Breast epithelium (tissue), 4 donors: ENCODE measurements around the gene KDF1. TPM values are rescaled to one million over a fixed set of nuclear protein-coding genes. Genes with fewer than 3 reads are reported as not detected.
A peak's percentile ranks its signal among the peaks of the same experiment; 100 is the strongest.

ENCODE experiments used
- DNase-seq, 2 donors: peaks; one replicate each; pipeline ENCODE4 v3.0.0-alpha.2; 2019; ENCODE audit warnings: low spot score in 2 of 2
- H3K27ac ChIP-seq, 2 donors: fragments of 200-600 bp; sonication (generic) in 1 of 2; one replicate each; pipeline ENCODE4 v1.5.1; 2016 to 2019; ENCODE audit warnings: mild to moderate bottlenecking in 1 of 2
- H3K27me3 ChIP-seq, 2 donors: fragments of 200-600 bp; sonication (generic) in 1 of 2; one replicate each; pipeline versions ENCODE4 v1.5.1 to v1.6.0; 2017 to 2019; ENCODE audit warnings: control low read depth in 1 of 2, mild to moderate bottlenecking in 1 of 2
- H3K36me3 ChIP-seq: fragments of 200-600 bp; one replicate; pipeline ENCODE4 v1.5.1; 2019
- H3K4me1 ChIP-seq, 2 donors: fragments of 200-600 bp; sonication (generic); one replicate each; pipeline ENCODE4 v1.5.1; 2016 to 2019; ENCODE audit warnings: control low read depth in 1 of 2
- H3K4me3 ChIP-seq, 3 donors: fragments of 200-600 bp; sonication (generic); 1 replicate in 2 of 3; 2 replicates in 1 of 3; pipeline ENCODE4 v1.5.1; 2016 to 2019; ENCODE audit warnings: mild to moderate bottlenecking in 3 of 3, moderate library complexity in 2 of 3
- H3K9me3 ChIP-seq, 2 donors: fragments of 200-600 bp; sonication (generic) in 1 of 2; one replicate each; pipeline ENCODE4 v1.5.1; 2016 to 2019; ENCODE audit warnings: control low read depth in 1 of 2
- CTCF ChIP-seq, 3 donors: fragments of 450-650 bp; IDR thresholded peaks; one replicate each; pipeline ENCODE4 v1.5.1; 2016 to 2017; ENCODE audit warnings: antibody characterized with exemption in 3 of 3, mild to moderate bottlenecking in 3 of 3, moderate library complexity in 3 of 3
- POLR2A ChIP-seq: fragments of 450-650 bp; IDR thresholded peaks from one replicate; pipeline ENCODE4 v1.6.1; 2016; ENCODE audit warnings: antibody characterized with exemption, mild to moderate bottlenecking, moderate library complexity
- POLR2AphosphoS5 ChIP-seq, 3 donors: sonication (generic); formaldehyde crosslinking; IDR thresholded peaks; one replicate each; pipeline ENCODE4 v1.6.1; 2017; ENCODE audit warnings: antibody characterized with exemption in 3 of 3
- intact Hi-C: fragments of 100-400 bp; cut with DNase I; formaldehyde crosslinking; loops from one replicate; pipeline ENCODE4 v1.15.1; 2023; ENCODE audit warnings: low total_unique reads
- total RNA-seq, 3 donors: library from RNA; depleted of rRNA; stranded (reverse); fragments of >200 nt; gene quantifications; one replicate each; pipeline ENCODE4 v1.1.0, GENCODE V29; 2016

KDF1 gene
- total RNA-seq, 3 donors from 2014 or later: 10.8 to 22.2 TPM; not detected in 1

GRCh38 chr1:26911399-26912146 lies 48.7 kb downstream of the KDF1 start:
- H3K4me3 ChIP-seq: no peak overlapping the region

GRCh38 chr1:26910343-26911160 lies 49.7 kb downstream of the KDF1 start:
- no peak overlapping the region for H3K27ac ChIP-seq
- no peaks in the 10 kb centered on the region for H3K27me3 ChIP-seq
- TF ChIP-seq POLR2AphosphoS5 (IDR thresholded peaks at IDR 0.05) (no peak), POLR2A (no peak), CTCF (IDR thresholded peaks at IDR 0.05) (no peak)
- no peak overlapping the region for H3K4me3 ChIP-seq
- H3K36me3 ChIP-seq: no peaks in the 10 kb centered on the region
- intact Hi-C loops: no loop called here
- no peaks in the 10 kb centered on the region for H3K9me3 ChIP-seq
- no peaks in the 10 kb centered on the region for H3K4me1 ChIP-seq
- no peak for DNase-seq

More at GRCh38 chr1:26911399-26912146, 48.7 kb downstream of the KDF1 start:
- H3K9me3 ChIP-seq: no peaks in the 10 kb centered on the region
- no peak for DNase-seq
- TF ChIP-seq POLR2A: no peak
- TF ChIP-seq CTCF (IDR thresholded peaks at IDR 0.05): no peak
- TF ChIP-seq POLR2AphosphoS5 (IDR thresholded peaks at IDR 0.05): no peak
- H3K27me3 ChIP-seq: no peaks in the 10 kb centered on the region
- no peaks in the 10 kb centered on the region for H3K36me3 ChIP-seq
- intact Hi-C loops: no loop called here
- no peaks in the 10 kb centered on the region for H3K4me1 ChIP-seq
- no peak overlapping the region for H3K27ac ChIP-seq

- DNase-seq: no peak
- no peak overlapping the region for H3K4me3 ChIP-seq
- no peaks in the 10 kb centered on the region for H3K9me3 ChIP-seq
- intact Hi-C loops: no loop called here
- no peaks in the 10 kb centered on the region for H3K27me3 ChIP-seq
- no peaks in the 10 kb centered on the region for H3K36me3 ChIP-seq
- H3K27ac ChIP-seq: no peak overlapping the region
- TF ChIP-seq CTCF (IDR thresholded peaks at IDR 0.05) (no peak), POLR2AphosphoS5 (IDR thresholded peaks at IDR 0.05) (no peak), POLR2A (no peak)
- no peaks in the 10 kb centered on the region for H3K4me1 ChIP-seq
Observed at GRCh38 chr1:26909951-26910342, 50.3 kb downstream of the KDF1 start.

- H3K9me3 ChIP-seq: no peaks in the 10 kb centered on the region
- TF ChIP-seq CTCF (IDR thresholded peaks at IDR 0.05) (no peak), POLR2AphosphoS5 (IDR thresholded peaks at IDR 0.05) (no peak), POLR2A (no peak)
- H3K27me3 ChIP-seq: no peaks in the 10 kb centered on the region
- H3K27ac ChIP-seq: no peak overlapping the region
- no peak overlapping the region for H3K4me3 ChIP-seq
- intact Hi-C loops: no loop called here
- DNase-seq: peak in 1 of 2 donors; percentile 71
- H3K4me1 ChIP-seq: no peaks in the 10 kb centered on the region
- H3K36me3 ChIP-seq: no peaks in the 10 kb centered on the region
Observed at GRCh38 chr1:26907071-26907917, 53.0 kb downstream of the KDF1 start.
